ENCODE data around the gene TMEM212.

GRCh38 chr3:171873580-171873979, 30.4 kb downstream of the TMEM212 start:
- TF ChIP-seq EZH2 (IDR thresholded peaks at IDR 0.05; ENCODE audit: insufficient read depth, poor library complexity, severe bottlenecking) (no peak), EZH2phosphoT487 (IDR thresholded peaks at IDR 0.05; ENCODE audit: insufficient read depth, low read depth) (no peak)

Measured in GM23248 (cell line).